Liver (tissue), 3 donors: Measurements from ENCODE around the gene PARVB.

ENCODE experiments used
- ATF3 ChIP-seq: IDR thresholded peaks from 2 replicates; pipeline ENCODE4 v1.6.1; 2016; ENCODE audit warnings: antibody characterized with exemption
- CTCF ChIP-seq: fragments of 150-350 bp; IDR thresholded peaks from 2 replicates; pipeline ENCODE4 v1.5.1; 2017; ENCODE audit warnings: improper control_type of control experiment, low read depth, low read length; ENCODE audit not compliant: missing input control
- FOXA1 ChIP-seq: IDR thresholded peaks from 2 replicates; pipeline ENCODE4 v1.6.1; 2016; ENCODE audit warnings: antibody characterized with exemption
- JUND ChIP-seq, 2 donors: IDR thresholded peaks; 2 replicates each; pipeline ENCODE4 v1.6.1; 2016; ENCODE audit warnings: antibody characterized with exemption in 2 of 2
- RAD21 ChIP-seq, 2 donors: IDR thresholded peaks; 2 replicates each; pipeline ENCODE4 v1.6.1; 2016; ENCODE audit warnings: antibody characterized with exemption in 2 of 2, mild to moderate bottlenecking in 2 of 2
- RXRA ChIP-seq, 2 donors: IDR thresholded peaks; 2 replicates each; pipeline ENCODE4 v1.6.1; 2017 to 2018; ENCODE audit warnings: antibody characterized with exemption in 2 of 2, mild to moderate bottlenecking in 1 of 2
- YY1 ChIP-seq: IDR thresholded peaks from 2 replicates; pipeline ENCODE4 v1.6.1; 2016; ENCODE audit warnings: antibody characterized with exemption, mild to moderate bottlenecking
- TF ChIP-seq, protein P1 (sequence below): IDR thresholded peaks from 2 replicates; pipeline ENCODE4 v1.6.1; 2016; ENCODE audit warnings: antibody characterized with exemption, mild to moderate bottlenecking
- donor health status: healthy.
- donor health status: healthy.

DNA sequence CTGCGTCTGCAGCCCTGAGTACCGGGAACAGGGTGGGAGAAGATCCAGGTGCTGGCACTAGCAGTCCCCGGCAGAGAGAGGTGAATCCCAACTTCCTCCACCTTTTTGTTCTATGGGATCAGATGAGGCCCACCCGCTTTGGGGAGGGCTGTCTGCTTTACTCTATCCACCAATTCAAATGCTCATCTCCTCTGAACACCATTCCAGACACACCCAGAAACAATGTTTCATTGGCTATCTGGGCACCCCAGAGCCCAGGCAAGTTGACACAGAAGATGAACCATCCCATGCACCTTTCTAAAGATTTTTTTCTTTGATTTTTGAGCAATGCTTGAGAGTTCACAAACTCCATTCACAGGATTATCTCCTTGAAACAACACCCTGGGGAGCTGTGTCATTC, 78.0 kb downstream of the PARVB start:
- TF ChIP-seq, protein P1, sequence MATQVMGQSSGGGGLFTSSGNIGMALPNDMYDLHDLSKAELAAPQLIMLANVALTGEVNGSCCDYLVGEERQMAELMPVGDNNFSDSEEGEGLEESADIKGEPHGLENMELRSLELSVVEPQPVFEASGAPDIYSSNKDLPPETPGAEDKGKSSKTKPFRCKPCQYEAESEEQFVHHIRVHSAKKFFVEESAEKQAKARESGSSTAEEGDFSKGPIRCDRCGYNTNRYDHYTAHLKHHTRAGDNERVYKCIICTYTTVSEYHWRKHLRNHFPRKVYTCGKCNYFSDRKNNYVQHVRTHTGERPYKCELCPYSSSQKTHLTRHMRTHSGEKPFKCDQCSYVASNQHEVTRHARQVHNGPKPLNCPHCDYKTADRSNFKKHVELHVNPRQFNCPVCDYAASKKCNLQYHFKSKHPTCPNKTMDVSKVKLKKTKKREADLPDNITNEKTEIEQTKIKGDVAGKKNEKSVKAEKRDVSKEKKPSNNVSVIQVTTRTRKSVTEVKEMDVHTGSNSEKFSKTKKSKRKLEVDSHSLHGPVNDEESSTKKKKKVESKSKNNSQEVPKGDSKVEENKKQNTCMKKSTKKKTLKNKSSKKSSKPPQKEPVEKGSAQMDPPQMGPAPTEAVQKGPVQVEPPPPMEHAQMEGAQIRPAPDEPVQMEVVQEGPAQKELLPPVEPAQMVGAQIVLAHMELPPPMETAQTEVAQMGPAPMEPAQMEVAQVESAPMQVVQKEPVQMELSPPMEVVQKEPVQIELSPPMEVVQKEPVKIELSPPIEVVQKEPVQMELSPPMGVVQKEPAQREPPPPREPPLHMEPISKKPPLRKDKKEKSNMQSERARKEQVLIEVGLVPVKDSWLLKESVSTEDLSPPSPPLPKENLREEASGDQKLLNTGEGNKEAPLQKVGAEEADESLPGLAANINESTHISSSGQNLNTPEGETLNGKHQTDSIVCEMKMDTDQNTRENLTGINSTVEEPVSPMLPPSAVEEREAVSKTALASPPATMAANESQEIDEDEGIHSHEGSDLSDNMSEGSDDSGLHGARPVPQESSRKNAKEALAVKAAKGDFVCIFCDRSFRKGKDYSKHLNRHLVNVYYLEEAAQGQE: no peak
- no peak for TF ChIP-seq CTCF
- no peak for TF ChIP-seq RAD21 (IDR thresholded peaks at IDR 0.05)
- no peak for TF ChIP-seq JUND (IDR thresholded peaks at IDR 0.05)
- no peak for TF ChIP-seq FOXA1
- no peak for TF ChIP-seq YY1
- no peak for TF ChIP-seq RXRA (IDR thresholded peaks at IDR 0.05)
- no peak for TF ChIP-seq ATF3
